ENCODE measurements around the gene RBM25. TPM values are rescaled to one million over a fixed set of nuclear protein-coding genes. Genes with fewer than 3 reads are reported as not detected.
A peak's percentile ranks its signal among the peaks of the same experiment; 100 is the strongest.

The RBM25 gene
- total RNA-seq, 1 donor from 2014 or later, result 155 TPM

DNA sequence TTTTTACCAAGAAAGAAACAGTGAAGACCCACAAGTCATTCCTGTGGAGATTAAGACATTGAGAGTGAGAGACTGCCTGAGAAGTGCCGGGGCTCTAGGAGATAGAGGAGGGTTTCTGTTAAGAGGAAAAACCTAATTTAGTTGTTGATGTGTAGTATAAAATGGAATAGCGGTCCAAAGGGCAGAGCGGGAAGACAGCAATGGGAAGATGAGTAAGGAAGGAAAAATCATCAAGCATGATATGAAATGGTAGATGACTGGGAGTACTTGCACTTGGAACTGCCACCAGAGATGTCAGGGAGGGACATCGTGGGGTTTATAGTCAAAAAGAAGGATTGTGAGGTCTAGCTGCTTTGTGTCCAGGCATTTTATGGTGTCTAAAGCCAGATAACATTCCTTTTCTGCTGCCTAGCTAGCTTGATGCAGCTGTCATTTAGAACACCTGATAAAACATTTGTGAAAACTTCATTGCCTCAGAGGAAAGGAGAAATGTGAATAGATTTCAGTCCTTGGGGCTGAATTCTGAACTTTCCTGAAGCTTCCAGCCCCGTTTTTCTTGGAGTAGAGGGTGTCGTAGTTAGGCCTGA, 57.8 kb downstream of the RBM25 start:
- DNase-seq (ENCODE audit: low spot score in 2 of 2, unreplicated experiment in 2 of 2), result no peak
- no peaks in the 10 kb centered on the region for H3K27me3 Mint-ChIP-seq (ENCODE audit: low read depth)
- no peaks in the 10 kb centered on the region for H3K4me1 Mint-ChIP-seq
- peaks cover 38% of the 10 kb centered on the region for H3K36me3 Mint-ChIP-seq
- H3K9me3 Mint-ChIP-seq, result no peaks in the 10 kb centered on the region
- H3K4me3 Mint-ChIP-seq, result no peak overlapping the region
- H3K27ac Mint-ChIP-seq, result peak overlapping the region; percentile 2
- TF ChIP-seq, protein P1, sequence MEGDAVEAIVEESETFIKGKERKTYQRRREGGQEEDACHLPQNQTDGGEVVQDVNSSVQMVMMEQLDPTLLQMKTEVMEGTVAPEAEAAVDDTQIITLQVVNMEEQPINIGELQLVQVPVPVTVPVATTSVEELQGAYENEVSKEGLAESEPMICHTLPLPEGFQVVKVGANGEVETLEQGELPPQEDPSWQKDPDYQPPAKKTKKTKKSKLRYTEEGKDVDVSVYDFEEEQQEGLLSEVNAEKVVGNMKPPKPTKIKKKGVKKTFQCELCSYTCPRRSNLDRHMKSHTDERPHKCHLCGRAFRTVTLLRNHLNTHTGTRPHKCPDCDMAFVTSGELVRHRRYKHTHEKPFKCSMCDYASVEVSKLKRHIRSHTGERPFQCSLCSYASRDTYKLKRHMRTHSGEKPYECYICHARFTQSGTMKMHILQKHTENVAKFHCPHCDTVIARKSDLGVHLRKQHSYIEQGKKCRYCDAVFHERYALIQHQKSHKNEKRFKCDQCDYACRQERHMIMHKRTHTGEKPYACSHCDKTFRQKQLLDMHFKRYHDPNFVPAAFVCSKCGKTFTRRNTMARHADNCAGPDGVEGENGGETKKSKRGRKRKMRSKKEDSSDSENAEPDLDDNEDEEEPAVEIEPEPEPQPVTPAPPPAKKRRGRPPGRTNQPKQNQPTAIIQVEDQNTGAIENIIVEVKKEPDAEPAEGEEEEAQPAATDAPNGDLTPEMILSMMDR (IDR thresholded peaks at IDR 0.05; ENCODE audit: unreplicated experiment), result no peak

GRCh38 chr14:73124180-73124894, 66.0 kb downstream of the RBM25 start:
- H3K4me1 Mint-ChIP-seq, result no peaks in the 10 kb centered on the region
- no peak overlapping the region for H3K4me3 Mint-ChIP-seq
- no peaks in the 10 kb centered on the region for H3K27me3 Mint-ChIP-seq (ENCODE audit: low read depth)
- H3K27ac Mint-ChIP-seq, result no peak overlapping the region
- H3K36me3 Mint-ChIP-seq, result peaks cover 28% of the 10 kb centered on the region
- TF ChIP-seq, protein P1 (IDR thresholded peaks at IDR 0.05; ENCODE audit: unreplicated experiment), result no peak
- no peaks in the 10 kb centered on the region for H3K9me3 Mint-ChIP-seq
- no peak for DNase-seq (ENCODE audit: low spot score in 2 of 2, unreplicated experiment in 2 of 2)

DNA sequence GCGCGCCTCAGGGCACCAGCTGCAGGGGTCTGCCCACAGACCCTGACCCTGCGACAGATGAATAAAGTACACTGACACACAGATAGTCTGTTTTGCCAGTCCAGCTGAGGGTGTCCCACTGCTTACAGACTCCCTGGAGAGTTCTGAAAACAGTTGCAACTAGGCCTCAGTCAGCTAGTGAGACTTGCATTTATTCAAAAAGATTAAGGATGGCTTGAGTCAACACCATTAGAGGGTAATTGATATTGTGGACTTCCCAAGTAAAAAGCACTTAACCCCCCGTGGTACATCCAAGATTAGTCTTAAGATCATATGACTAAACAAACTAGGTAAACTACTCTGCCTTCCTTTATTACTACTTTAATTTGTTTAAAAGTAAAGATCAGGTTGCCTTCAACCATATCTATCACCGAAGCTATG, 66.8 kb downstream of the RBM25 start:
- TF ChIP-seq, protein P1 (IDR thresholded peaks at IDR 0.05; ENCODE audit: unreplicated experiment), result no peak
- Mint-ChIP-seq H3K36me3 (peaks cover 20% of the 10 kb centered on the region), H3K27ac (no peak overlapping the region), H3K4me1 (no peaks in the 10 kb centered on the region), H3K9me3 (no peaks in the 10 kb centered on the region), H3K4me3 (no peak overlapping the region), H3K27me3 (ENCODE audit: low read depth) (no peaks in the 10 kb centered on the region)
- DNase-seq (ENCODE audit: low spot score in 2 of 2, unreplicated experiment in 2 of 2), result no peak

GRCh38 chr14:73125746-73126145, 67.4 kb downstream of the RBM25 start:
- TF ChIP-seq, protein P1 (IDR thresholded peaks at IDR 0.05; ENCODE audit: unreplicated experiment), result no peak
- Mint-ChIP-seq H3K27ac (no peak overlapping the region), H3K36me3 (peaks cover 17% of the 10 kb centered on the region), H3K27me3 (ENCODE audit: low read depth) (no peaks in the 10 kb centered on the region), H3K4me1 (no peaks in the 10 kb centered on the region), H3K9me3 (no peaks in the 10 kb centered on the region), H3K4me3 (no peak overlapping the region)
- no peak for DNase-seq (ENCODE audit: low spot score in 2 of 2, unreplicated experiment in 2 of 2)

GRCh38 chr14:73133795-73134194, 75.5 kb downstream of the RBM25 start:
- DNase-seq (ENCODE audit: low spot score in 2 of 2, unreplicated experiment in 2 of 2), result no peak
- TF ChIP-seq, protein P1 (IDR thresholded peaks at IDR 0.05; ENCODE audit: unreplicated experiment), result no peak
- H3K4me3 Mint-ChIP-seq, result no peak overlapping the region
- peaks cover 13% of the 10 kb centered on the region for H3K9me3 Mint-ChIP-seq
- H3K27me3 Mint-ChIP-seq (ENCODE audit: low read depth), result no peaks in the 10 kb centered on the region
- H3K27ac Mint-ChIP-seq, result no peak overlapping the region
- H3K4me1 Mint-ChIP-seq, result peaks cover 10% of the 10 kb centered on the region
- peaks cover 3% of the 10 kb centered on the region for H3K36me3 Mint-ChIP-seq
